IMR-90 (cell line): Measurements from ENCODE around the gene CERS6. TPM values are rescaled to one million over a fixed set of nuclear protein-coding genes. Genes with fewer than 3 reads are reported as not detected.

Experiments
- ATAC-seq: fragments of 200-7000 bp; cut with Tn5 transposase; 2 replicates; pipeline ENCODE4 v1.9.1; 2020; ENCODE audit warnings: low read depth, mild to moderate bottlenecking, moderate library complexity
- BruUV-seq: library from RNA; stranded (reverse); fragments of 400-500 nt; replicated peaks from 2 replicates; lab custom pipeline; 2021; lab: Mats Ljungman, UMichigan
- CTCF ChIA-PET: fragments of 300-600 bp; formaldehyde crosslinking; extraction: SDS; loops from one replicate; lab custom pipeline; 2021; ENCODE audit warnings: antibody characterized with exemption; lab: Yijun Ruan, JAX
- POLR2A ChIA-PET: fragments of 300-600 bp; sonication (Branson Sonifier 250); formaldehyde crosslinking; loops from one replicate; lab custom pipeline; 2022; ENCODE audit warnings: antibody characterized with exemption; ENCODE audit not compliant: unreplicated experiment; lab: Charles Lee
- DNase-seq: peaks from one replicate; pipeline ENCODE4 v3.0.0; 2013
- H2AFZ ChIP-seq: replicated peaks from 2 replicates; pipeline ENCODE3; 2013; ENCODE audit warnings: low read length, mild to moderate bottlenecking; ENCODE audit not compliant: poor library complexity
- H2AK5ac ChIP-seq: 2 replicates; pipeline ENCODE4 v1.6.1; 2013; ENCODE audit warnings: low read depth, low read length, inconsistent platforms
- H2AK9ac ChIP-seq: replicated peaks from 2 replicates; pipeline ENCODE3; 2013; ENCODE audit warnings: mild to moderate bottlenecking, low read depth, low read length, moderate library complexity; ENCODE audit not compliant: poor library complexity
- H2BK120ac ChIP-seq: 2 replicates; pipeline ENCODE4 v1.6.1; 2013; ENCODE audit warnings: low read depth, low read length, inconsistent platforms
- H2BK15ac ChIP-seq: 3 replicates; pipeline ENCODE4 v1.6.1; 2013; ENCODE audit warnings: low read depth, low read length, inconsistent platforms
- H2BK20ac ChIP-seq: 2 replicates; pipeline ENCODE4 v1.6.1; 2013; ENCODE audit warnings: low read depth, mild to moderate bottlenecking, inconsistent platforms, low read length, moderate library complexity
- H2BK5ac ChIP-seq: 2 replicates; pipeline ENCODE4 v1.6.1; 2013; ENCODE audit warnings: mild to moderate bottlenecking, low read depth, low read length, inconsistent platforms; ENCODE audit not compliant: poor library complexity, severe bottlenecking
- H3K14ac ChIP-seq: replicated peaks from 2 replicates; pipeline ENCODE4 v1.6.1; 2013; ENCODE audit warnings: low read depth, low read length, inconsistent platforms
- H3K18ac ChIP-seq: 2 replicates; pipeline ENCODE4 v1.6.1; 2013; ENCODE audit warnings: low read depth, low read length, control low read depth
- H3K23ac ChIP-seq: 2 replicates; pipeline ENCODE4 v1.6.1; 2013; ENCODE audit warnings: low read depth, low read length, inconsistent platforms
- H3K27ac ChIP-seq: 2 replicates; pipeline ENCODE4 v1.5.1; 2013; ENCODE audit warnings: mild to moderate bottlenecking, control low read depth, low read length; ENCODE audit not compliant: insufficient read depth
- H3K27me3 ChIP-seq: 2 replicates; pipeline ENCODE4 v1.6.1; 2013; ENCODE audit warnings: low read length; ENCODE audit not compliant: control insufficient read depth, insufficient read depth
- H3K36me3 ChIP-seq: 2 replicates; pipeline ENCODE4 v1.6.1; 2013; ENCODE audit warnings: low read length, mixed read lengths; ENCODE audit not compliant: control insufficient read depth, insufficient read depth
- H3K4ac ChIP-seq: 2 replicates; pipeline ENCODE4 v1.6.1; 2013; ENCODE audit warnings: low read depth, low read length, inconsistent platforms
- H3K4me1 ChIP-seq: 2 replicates; pipeline ENCODE4 v1.6.1; 2013; ENCODE audit warnings: low read length, mixed read lengths; ENCODE audit not compliant: control insufficient read depth, insufficient read depth
- H3K4me2 ChIP-seq: 2 replicates; pipeline ENCODE4 v1.6.1; 2013; ENCODE audit warnings: low read depth, mild to moderate bottlenecking, control low read depth, low read length, moderate library complexity
- H3K4me3 ChIP-seq: 2 replicates; pipeline ENCODE4 v1.5.1; 2013; ENCODE audit warnings: low read depth, mild to moderate bottlenecking, control low read depth, low read length, moderate library complexity; ENCODE audit not compliant: insufficient read depth
- H3K56ac ChIP-seq: 2 replicates; pipeline ENCODE4 v1.6.1; 2013; ENCODE audit warnings: low read length, inconsistent platforms; ENCODE audit not compliant: insufficient read depth; ENCODE audit errors: extremely low read depth
- H3K79me1 ChIP-seq, 2 experiments: 2 replicates each; pipeline ENCODE4 v1.6.1; 2013; ENCODE audit warnings: low read length in 2 of 2, inconsistent platforms in 1 of 2, low read depth in 1 of 2
- H3K9ac ChIP-seq: 2 replicates; pipeline ENCODE4 v1.6.1; 2013; ENCODE audit warnings: low read depth, low read length, control low read depth
- H3K9me1 ChIP-seq: 2 replicates; pipeline ENCODE4 v1.6.1; 2013; ENCODE audit warnings: low read length, inconsistent platforms; ENCODE audit not compliant: insufficient read depth
- H3K9me3 ChIP-seq: 2 replicates; pipeline ENCODE4 v1.6.1; 2013; ENCODE audit warnings: low read length; ENCODE audit not compliant: control insufficient read depth, insufficient read depth
- H4K20me1 ChIP-seq: 2 replicates; pipeline ENCODE4 v1.6.1; 2013; ENCODE audit warnings: low read length, inconsistent platforms; ENCODE audit not compliant: insufficient read depth
- H4K5ac ChIP-seq: 2 replicates; pipeline ENCODE4 v1.6.1; 2013; ENCODE audit warnings: mild to moderate bottlenecking, low read depth, low read length, control low read depth
- H4K8ac ChIP-seq, 2 experiments: 2 replicates each; pipeline ENCODE4 v1.6.1; 2013; ENCODE audit warnings: low read depth in 2 of 2, low read length in 2 of 2, control low read depth in 1 of 2, inconsistent platforms in 1 of 2
- H4K91ac ChIP-seq: 2 replicates; pipeline ENCODE4 v1.6.1; 2013; ENCODE audit warnings: low read depth, low read length, inconsistent platforms; ENCODE audit not compliant: insufficient read depth
- BHLHE40 ChIP-seq: fragments of 150-350 bp; IDR thresholded peaks from 2 replicates; pipeline ENCODE4 v1.6.1; 2016; ENCODE audit warnings: mild to moderate bottlenecking, low read depth, low read length
- ELK1 ChIP-seq: fragments of 150-350 bp; IDR thresholded peaks from 2 replicates; pipeline ENCODE4 v1.6.1; 2016; ENCODE audit warnings: low read depth, mild to moderate bottlenecking, low read length, moderate library complexity, borderline replicate concordance
- FOS ChIP-seq: fragments of 150-350 bp; IDR thresholded peaks from 2 replicates; pipeline ENCODE4 v1.6.1; 2016; ENCODE audit warnings: low read depth, low read length
- POLR2A ChIP-seq: IDR thresholded peaks from 2 replicates; pipeline ENCODE4 v1.6.1; 2012; ENCODE audit warnings: mild to moderate bottlenecking, low read depth, low read length
- USF2 ChIP-seq: fragments of 150-350 bp; IDR thresholded peaks from 2 replicates; pipeline ENCODE4 v1.6.1; 2017; ENCODE audit warnings: mild to moderate bottlenecking, antibody characterized with exemption, low read length, low read depth
- WGBS, 2 experiments: methylation state at CpG; one replicate each; pipeline versions ENCODE4 v1.1.5 to v1.1.7; 2013; ENCODE audit warnings: missing lambda C conversion rate in 2 of 2; ENCODE audit not compliant: insufficient read length in 1 of 2; ENCODE audit errors: extremely low coverage in 2 of 2; 5-methylcytosine and 5-hydroxymethylcytosine counted together
- dilution Hi-C: fragments of 300-500 bp; cut with HindIII; formaldehyde crosslinking; loops from one replicate; pipeline ENCODE4 v1.14.3; 2018; ENCODE audit warnings: low sequenced_read_pairs; ENCODE audit not compliant: unreplicated experiment
- in situ Hi-C: fragments of 300-500 bp; cut with MboI; formaldehyde crosslinking; loops from 3 replicates; pipeline ENCODE4 v1.14.3; 2019; ENCODE audit warnings: low sequenced_read_pairs, inconsistent platforms, mixed read lengths
- intact Hi-C: fragments of 100-400 bp; cut with micrococcal nuclease; formaldehyde crosslinking; loops from 2 replicates; pipeline ENCODE4 v1.10.0; 2022
- microRNA-seq, 2 experiments: library from miRNA; stranded (forward) in 1 of 2; unstranded in 1 of 2; fragments of 10-50 nt in 1 of 2; fragments of <30 nt in 1 of 2; gene quantifications in 1 of 2; microRNA quantifications in 1 of 2; one replicate each; pipeline versions ENCODE3 to v1.1.0; 2013 to 2020; ENCODE audit not compliant: insufficient read depth in 1 of 2, insufficient read length in 1 of 2, unreplicated experiment in 1 of 2
- polyA plus RNA-seq, 3 experiments: library from polyadenylated mRNA; depleted of rRNA; stranded (reverse); fragments of >200 nt; gene quantifications; 2 replicates each; pipeline ENCODE4 v1.2.3, GENCODE V29; 2012; ENCODE audit warnings: low replicate concordance in 1 of 3
- small RNA-seq, 5 experiments: library from RNA; depleted of rRNA; stranded (forward); fragments of <200 nt; gene quantifications; one replicate each; pipeline ENCODE3, GENCODE V24; 2012
- total RNA-seq: library from RNA; depleted of rRNA; stranded (reverse); fragments of >200 nt; gene quantifications from 2 replicates; pipeline ENCODE4 v1.2.3, GENCODE V29; 2012; rRNA removed

Gene CERS6
- total and polyA plus RNA-seq, 2 of the 4 experiments (the other 2 are of a cell fraction): 2.1 to 5.7 TPM

- Histone ChIP-seq H2BK120ac (no peak overlapping the region), H3K9ac (no peak overlapping the region), H4K20me1 (no peaks in the 10 kb centered on the region), H2BK5ac (no peak overlapping the region), H3K27me3 (no peaks in the 10 kb centered on the region), H3K79me1 (no peaks in the 10 kb centered on the region), H2AK9ac (no peak overlapping the region), H3K23ac (no peak overlapping the region), H3K4me3 (no peak overlapping the region), H4K8ac (no peak overlapping the region), H2BK20ac (no peak overlapping the region), H3K27ac (no peak overlapping the region), H2BK15ac (no peak overlapping the region), H2AFZ (no peak overlapping the region), H3K4me2 (no peak overlapping the region), H3K14ac (no peak overlapping the region), H3K18ac (no peak overlapping the region), H4K5ac (no peak overlapping the region), H4K91ac (no peak overlapping the region), H3K9me1 (no peaks in the 10 kb centered on the region), H3K56ac (no peak overlapping the region), H3K4ac (no peak overlapping the region), H3K9me3 (no peaks in the 10 kb centered on the region), H2AK5ac (no peak overlapping the region), H3K36me3 (no peaks in the 10 kb centered on the region), H3K4me1 (no peaks in the 10 kb centered on the region)
- ATAC-seq (no peak), DNase-seq (no peak)
- WGBS, 2 experiments: no CpG with 5 or more reads among the region's 1 CpG
- intact Hi-C loops (no loop called here), dilution Hi-C loops (no loop called here), in situ Hi-C loops (no loop called here)
- TF ChIP-seq BHLHE40 (no peak), POLR2A (no peak), USF2 (no peak), ELK1 (no peak), FOS (no peak)
- CTCF ChIA-PET: no interaction called here
- POLR2A ChIA-PET: no interaction called here
- BruUV-seq: no TSS peak
Measured at GRCh38 chr2:168821992-168822391, 365.9 kb downstream of the CERS6 start.

Small RNA genes within 50 kb of the gene (microRNA-seq; reads per million reads assigned to microRNA genes)
- gene MIR4774 (ENCODE audit: insufficient read depth in 1 of 2, insufficient read length in 1 of 2, unreplicated experiment in 1 of 2) (0 reads per million in 2 experiments), gene RN7SL813P (ENCODE audit: insufficient read depth, insufficient read length) (not detected), gene RNU6-766P (ENCODE audit: insufficient read depth, insufficient read length) (not detected)

Small RNA genes within 50 kb of the gene (small RNA-seq; reads per million reads assigned to genes)
- gene MIR4774 (0 to 1.3 (median 0) reads per million in 5 experiments), gene RN7SL813P (0 reads per million in 5 experiments), gene RNU6-766P (0 to 0.81 (median 0.08) reads per million in 5 experiments)

Other genes with a start within 250 kb of the CERS6 start
- 11.8 and 25.8 TPM in 2 replicates for gene STK39, start 208.7 kb upstream of the CERS6 start, total RNA-seq
- 12.8 and 16.4 TPM in 2 replicates for gene STK39, start 208.7 kb upstream of the CERS6 start, polyA plus RNA-seq (2012; rRNA removed)